ENCODE measurements around the gene ZAP70.

Gene ZAP70

GRCh38 chr2:97715951-97716694 lies 2.7 kb downstream of the ZAP70 start:
- FAIRE-seq: no peak
- no peak for DNase-seq (ENCODE audit: insufficient read length, low spot score)

DNA sequence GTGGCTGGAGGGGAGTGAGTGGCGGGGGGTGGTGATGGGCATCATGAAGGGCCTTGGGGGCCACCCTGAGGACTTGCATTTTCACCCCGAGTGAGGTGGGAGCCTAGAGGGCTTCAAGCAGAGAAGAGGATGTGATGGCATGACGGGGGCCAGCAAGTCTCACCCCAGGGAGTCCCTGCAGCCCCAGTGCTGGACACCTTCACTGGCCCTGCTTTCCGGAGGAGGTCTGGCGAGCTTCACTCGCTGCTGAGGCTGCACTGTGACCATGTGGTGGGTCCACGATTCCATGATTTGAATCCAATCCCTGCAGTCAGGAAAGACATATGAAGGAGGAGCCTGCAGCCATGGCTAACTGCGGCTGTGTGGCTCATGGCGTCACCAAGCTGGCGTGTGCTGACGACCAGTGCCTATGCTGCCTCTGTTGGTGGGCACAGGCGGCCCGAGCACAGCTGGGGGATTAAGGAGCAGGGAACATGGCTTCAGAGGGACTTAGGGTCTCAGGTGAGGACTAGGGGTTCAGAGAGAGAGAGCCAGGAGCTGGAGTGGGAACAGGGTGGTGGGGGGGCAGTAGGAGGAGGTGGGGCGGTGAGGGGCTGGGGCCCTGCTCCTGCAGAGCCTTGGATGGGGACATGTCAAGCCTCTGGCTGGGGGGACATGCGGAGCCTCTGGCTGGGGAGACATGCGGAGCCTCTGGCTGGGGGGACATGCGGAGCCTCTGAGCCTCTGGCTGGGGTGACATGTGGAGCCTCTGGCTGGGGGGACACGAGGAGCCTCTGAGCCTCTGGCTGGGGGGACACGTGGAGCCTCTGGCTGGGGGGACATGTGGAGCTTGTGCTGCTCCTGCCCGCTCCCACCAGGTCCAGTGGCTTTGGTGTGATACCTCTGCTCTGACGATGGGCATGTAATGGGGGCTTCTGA lies 3.6 kb downstream of the ZAP70 start:
- DNase-seq (ENCODE audit: insufficient read length, low spot score): no peak
- no peak for FAIRE-seq

GRCh38 chr2:97717613-97717995 lies 4.2 kb downstream of the ZAP70 start:
- DNase-seq (ENCODE audit: insufficient read length, low spot score) (no peak), FAIRE-seq (no peak)

- no peak for FAIRE-seq
Measured at GRCh38 chr2:97718051-97718882, 4.9 kb downstream of the ZAP70 start.

GRCh38 chr2:97718942-97719341 lies 5.6 kb downstream of the ZAP70 start:
- FAIRE-seq: no peak
- DNase-seq (ENCODE audit: insufficient read length, low spot score): no peak

More at GRCh38 chr2:97718051-97718882, 4.9 kb downstream of the ZAP70 start:
- DNase-seq (ENCODE audit: insufficient read length, low spot score): no peak

- FAIRE-seq (no peak), DNase-seq (ENCODE audit: insufficient read length, low spot score) (no peak)
Measured at GRCh38 chr2:97719362-97720155, 6.2 kb downstream of the ZAP70 start.

DNA sequence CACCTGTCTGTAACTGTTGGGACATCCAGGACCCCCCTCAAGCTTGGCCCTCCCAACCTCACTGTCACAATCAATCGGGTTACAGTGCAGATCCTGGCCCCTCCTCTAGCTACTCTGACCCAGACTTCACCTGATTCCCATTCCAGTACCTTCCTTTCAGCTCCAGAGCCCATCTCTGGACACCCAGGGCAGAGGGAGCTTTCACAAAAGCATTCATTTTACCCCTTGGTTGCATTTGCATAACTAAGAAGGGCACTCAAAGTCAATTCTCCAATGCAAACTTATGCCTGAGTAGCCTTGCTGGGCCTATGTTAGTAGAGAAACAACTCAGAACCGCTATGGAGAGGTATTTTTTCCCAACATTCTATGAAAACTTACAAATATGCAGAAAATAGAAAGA lies 7.4 kb downstream of the ZAP70 start:
- DNase-seq (ENCODE audit: insufficient read length, low spot score): no peak
- no peak for FAIRE-seq

GRCh38 chr2:97722227-97722626 lies 8.9 kb downstream of the ZAP70 start:
- no peak for FAIRE-seq

GRCh38 chr2:97723156-97724072 lies 10.0 kb downstream of the ZAP70 start:
- DNase-seq (ENCODE audit: insufficient read length, low spot score) (no peak), FAIRE-seq (no peak)

More at GRCh38 chr2:97722227-97722626, 8.9 kb downstream of the ZAP70 start:
- no peak for DNase-seq (ENCODE audit: insufficient read length, low spot score)

DNA sequence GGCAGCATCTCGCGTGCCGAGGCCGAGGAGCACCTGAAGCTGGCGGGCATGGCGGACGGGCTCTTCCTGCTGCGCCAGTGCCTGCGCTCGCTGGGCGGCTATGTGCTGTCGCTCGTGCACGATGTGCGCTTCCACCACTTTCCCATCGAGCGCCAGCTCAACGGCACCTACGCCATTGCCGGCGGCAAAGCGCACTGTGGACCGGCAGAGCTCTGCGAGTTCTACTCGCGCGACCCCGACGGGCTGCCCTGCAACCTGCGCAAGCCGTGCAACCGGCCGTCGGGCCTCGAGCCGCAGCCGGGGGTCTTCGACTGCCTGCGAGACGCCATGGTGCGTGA lies 10.7 kb downstream of the ZAP70 start:
- DNase-seq (ENCODE audit: insufficient read length, low spot score) (no peak), FAIRE-seq (no peak)

GRCh38 chr2:97724501-97724900 lies 11.1 kb downstream of the ZAP70 start:
- FAIRE-seq (no peak), DNase-seq (ENCODE audit: insufficient read length, low spot score) (no peak)

GRCh38 chr2:97724946-97725688 lies 11.7 kb downstream of the ZAP70 start:
- FAIRE-seq: no peak
- DNase-seq (ENCODE audit: insufficient read length, low spot score): no peak

- DNase-seq (ENCODE audit: insufficient read length, low spot score) (no peak), FAIRE-seq (no peak)
Measured at GRCh38 chr2:97726261-97727064, 13.1 kb downstream of the ZAP70 start.

GRCh38 chr2:97727296-97727695 lies 13.9 kb downstream of the ZAP70 start:
- no peak for DNase-seq (ENCODE audit: insufficient read length, low spot score)
- FAIRE-seq: no peak

- no peak for DNase-seq (ENCODE audit: insufficient read length, low spot score)
- no peak for FAIRE-seq
Measured at GRCh38 chr2:97728091-97728731, 14.8 kb downstream of the ZAP70 start.

GRCh38 chr2:97730245-97730644 lies 16.9 kb downstream of the ZAP70 start:
- DNase-seq (ENCODE audit: insufficient read length, low spot score): no peak
- no peak for FAIRE-seq

Data from HTR-8/SVneo (cell line).